Measurements from ENCODE around the gene MBOAT2. TPM values are rescaled to one million over a fixed set of nuclear protein-coding genes. Genes with fewer than 3 reads are reported as not detected.
A peak's percentile ranks its signal among the peaks of the same experiment; 100 is the strongest.

Gene MBOAT2
- total and polyA plus RNA-seq, 2 experiments from 2014 or later: 15.9 to 22.7 TPM

DNA sequence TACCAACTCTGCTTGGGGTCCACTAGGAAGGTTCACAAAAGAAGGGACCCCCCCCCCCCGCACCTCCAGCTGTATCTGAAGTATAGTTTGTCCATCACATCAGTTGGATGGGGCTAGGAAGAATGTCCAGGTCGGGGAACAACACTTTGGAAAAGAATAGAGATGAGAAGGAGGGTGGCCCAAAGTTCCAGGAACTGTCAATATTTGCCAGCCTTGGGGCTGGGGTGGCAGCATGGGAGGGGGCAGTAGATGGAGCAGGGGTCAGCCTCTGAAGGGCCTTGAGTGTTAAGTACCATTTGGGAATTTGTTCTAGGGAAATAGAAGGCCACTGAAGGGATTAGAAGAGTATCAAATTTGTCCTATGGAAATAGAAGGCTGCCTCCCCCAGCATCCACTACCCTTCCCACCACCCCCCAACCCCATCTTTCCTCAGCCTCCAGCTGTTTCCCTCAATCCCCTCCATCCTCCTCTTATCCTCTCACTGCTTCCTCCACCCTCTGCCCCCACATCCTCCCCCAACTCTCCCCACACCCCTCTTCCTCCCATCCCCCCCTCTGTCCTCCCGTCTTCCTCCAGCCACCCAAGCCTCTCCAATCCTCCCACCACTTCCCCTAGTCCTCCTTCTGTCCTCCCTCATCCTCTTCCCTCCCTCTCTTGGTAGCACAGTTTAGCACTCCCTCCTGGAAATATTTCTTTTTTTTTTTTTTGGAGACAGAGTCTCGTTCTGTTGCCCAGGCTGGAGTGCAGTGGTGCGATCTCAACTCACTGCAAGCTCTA is 164.1 kb downstream of the MBOAT2 start (continued):
- TF ChIP-seq, protein P1, sequence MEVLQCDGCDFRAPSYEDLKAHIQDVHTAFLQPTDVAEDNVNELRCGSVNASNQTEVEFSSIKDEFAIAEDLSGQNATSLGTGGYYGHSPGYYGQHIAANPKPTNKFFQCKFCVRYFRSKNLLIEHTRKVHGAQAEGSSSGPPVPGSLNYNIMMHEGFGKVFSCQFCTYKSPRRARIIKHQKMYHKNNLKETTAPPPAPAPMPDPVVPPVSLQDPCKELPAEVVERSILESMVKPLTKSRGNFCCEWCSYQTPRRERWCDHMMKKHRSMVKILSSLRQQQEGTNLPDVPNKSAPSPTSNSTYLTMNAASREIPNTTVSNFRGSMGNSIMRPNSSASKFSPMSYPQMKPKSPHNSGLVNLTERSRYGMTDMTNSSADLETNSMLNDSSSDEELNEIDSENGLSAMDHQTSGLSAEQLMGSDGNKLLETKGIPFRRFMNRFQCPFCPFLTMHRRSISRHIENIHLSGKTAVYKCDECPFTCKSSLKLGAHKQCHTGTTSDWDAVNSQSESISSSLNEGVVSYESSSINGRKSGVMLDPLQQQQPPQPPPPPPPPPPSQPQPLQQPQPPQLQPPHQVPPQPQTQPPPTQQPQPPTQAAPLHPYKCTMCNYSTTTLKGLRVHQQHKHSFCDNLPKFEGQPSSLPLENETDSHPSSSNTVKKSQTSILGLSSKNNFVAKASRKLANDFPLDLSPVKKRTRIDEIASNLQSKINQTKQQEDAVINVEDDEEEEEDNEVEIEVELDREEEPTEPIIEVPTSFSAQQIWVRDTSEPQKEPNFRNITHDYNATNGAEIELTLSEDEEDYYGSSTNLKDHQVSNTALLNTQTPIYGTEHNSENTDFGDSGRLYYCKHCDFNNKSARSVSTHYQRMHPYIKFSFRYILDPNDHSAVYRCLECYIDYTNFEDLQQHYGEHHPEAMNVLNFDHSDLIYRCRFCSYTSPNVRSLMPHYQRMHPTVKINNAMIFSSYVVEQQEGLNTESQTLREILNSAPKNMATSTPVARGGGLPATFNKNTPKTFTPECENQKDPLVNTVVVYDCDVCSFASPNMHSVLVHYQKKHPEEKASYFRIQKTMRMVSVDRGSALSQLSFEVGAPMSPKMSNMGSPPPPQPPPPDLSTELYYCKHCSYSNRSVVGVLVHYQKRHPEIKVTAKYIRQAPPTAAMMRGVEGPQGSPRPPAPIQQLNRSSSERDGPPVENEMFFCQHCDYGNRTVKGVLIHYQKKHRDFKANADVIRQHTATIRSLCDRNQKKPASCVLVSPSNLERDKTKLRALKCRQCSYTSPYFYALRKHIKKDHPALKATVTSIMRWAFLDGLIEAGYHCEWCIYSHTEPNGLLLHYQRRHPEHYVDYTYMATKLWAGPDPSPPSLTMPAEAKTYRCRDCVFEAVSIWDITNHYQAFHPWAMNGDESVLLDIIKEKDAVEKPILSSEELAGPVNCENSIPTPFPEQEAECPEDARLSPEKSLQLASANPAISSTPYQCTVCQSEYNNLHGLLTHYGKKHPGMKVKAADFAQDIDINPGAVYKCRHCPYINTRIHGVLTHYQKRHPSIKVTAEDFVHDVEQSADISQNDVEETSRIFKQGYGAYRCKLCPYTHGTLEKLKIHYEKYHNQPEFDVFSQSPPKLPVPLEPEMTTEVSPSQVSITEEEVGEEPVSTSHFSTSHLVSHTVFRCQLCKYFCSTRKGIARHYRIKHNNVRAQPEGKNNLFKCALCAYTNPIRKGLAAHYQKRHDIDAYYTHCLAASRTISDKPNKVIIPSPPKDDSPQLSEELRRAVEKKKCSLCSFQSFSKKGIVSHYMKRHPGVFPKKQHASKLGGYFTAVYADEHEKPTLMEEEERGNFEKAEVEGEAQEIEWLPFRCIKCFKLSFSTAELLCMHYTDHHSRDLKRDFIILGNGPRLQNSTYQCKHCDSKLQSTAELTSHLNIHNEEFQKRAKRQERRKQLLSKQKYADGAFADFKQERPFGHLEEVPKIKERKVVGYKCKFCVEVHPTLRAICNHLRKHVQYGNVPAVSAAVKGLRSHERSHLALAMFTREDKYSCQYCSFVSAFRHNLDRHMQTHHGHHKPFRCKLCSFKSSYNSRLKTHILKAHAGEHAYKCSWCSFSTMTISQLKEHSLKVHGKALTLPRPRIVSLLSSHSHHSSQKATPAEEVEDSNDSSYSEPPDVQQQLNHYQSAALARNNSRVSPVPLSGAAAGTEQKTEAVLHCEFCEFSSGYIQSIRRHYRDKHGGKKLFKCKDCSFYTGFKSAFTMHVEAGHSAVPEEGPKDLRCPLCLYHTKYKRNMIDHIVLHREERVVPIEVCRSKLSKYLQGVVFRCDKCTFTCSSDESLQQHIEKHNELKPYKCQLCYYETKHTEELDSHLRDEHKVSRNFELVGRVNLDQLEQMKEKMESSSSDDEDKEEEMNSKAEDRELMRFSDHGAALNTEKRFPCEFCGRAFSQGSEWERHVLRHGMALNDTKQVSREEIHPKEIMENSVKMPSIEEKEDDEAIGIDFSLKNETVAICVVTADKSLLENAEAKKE (CRISPR knock-in tag; IDR thresholded peaks at IDR 0.05): no peak
- TF ChIP-seq JUNB (IDR thresholded peaks at IDR 0.05; ENCODE audit: unreplicated experiment): no peak
- TF ChIP-seq NANOG (IDR thresholded peaks at IDR 0.05; ENCODE audit: borderline replicate concordance): no peak
- no peak for TF ChIP-seq ZNF331 (CRISPR knock-in tag; IDR thresholded peaks at IDR 0.05; ENCODE audit: low read depth)
- no peak for TF ChIP-seq ZNF114 (CRISPR knock-in tag; IDR thresholded peaks at IDR 0.05)

DNA sequence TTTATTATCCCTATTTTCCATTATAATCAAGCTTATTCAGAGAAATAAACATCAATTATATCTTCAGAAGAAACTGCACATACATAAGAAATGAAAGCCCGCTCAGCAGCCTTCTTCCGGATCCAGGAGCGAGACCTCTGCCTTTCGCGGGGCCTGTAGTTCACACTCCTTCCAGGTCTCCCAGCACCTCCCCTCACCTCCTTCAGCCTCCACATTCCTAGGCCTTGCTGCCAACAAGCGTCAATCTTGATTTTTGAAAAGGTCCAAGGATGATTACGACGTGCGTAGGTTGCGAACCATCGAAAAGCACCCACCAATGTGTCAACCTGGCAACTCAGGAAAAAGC is 165.7 kb downstream of the MBOAT2 start:
- no peaks in the 10 kb centered on the region for H3F3A ChIP-seq (replicated peaks; ENCODE audit: low read depth)
- H3K27ac ChIP-seq (ENCODE audit: low read depth): no peak overlapping the region
- Mint-ChIP-seq H3K9me3 (peaks cover 8% of the 10 kb centered on the region; the same call in 1 of the 3 replicates), H3K4me3 (peak overlapping the region; percentile 99), H3K4me1 (peaks cover 10% of the 10 kb centered on the region; the same call in 1 of the 3 replicates), H3K36me3 (ENCODE audit: low read depth) (no peaks in the 10 kb centered on the region; the same call in 2 of the 3 replicates), H3K27me3 (ENCODE audit: insufficient read depth, low read depth, poor library complexity) (peaks cover 4% of the 10 kb centered on the region), H3K27ac (no peak overlapping the region)
- DNase-seq (ENCODE audit: low spot score) (peak; percentile 60), ATAC-seq (peak; percentile 75)
- no peaks in the 10 kb centered on the region for H3K36me3 ChIP-seq (ENCODE audit: insufficient read depth)
- H4K20me1 ChIP-seq (replicated peaks; ENCODE audit: insufficient read depth): 0 out of 2 replicates have a peak, but pooled peaks cover 3% of the 10 kb centered on the region
- peak overlapping the region; percentile 99 for H3K4me2 ChIP-seq
- peaks cover 7% of the 10 kb centered on the region for H3K4me1 ChIP-seq (ENCODE audit: insufficient read depth)
- H3K4me3 ChIP-seq: peak overlapping the region; percentile 90
- H3K79me2 ChIP-seq (replicated peaks; ENCODE audit: insufficient read depth): peaks cover 32% of the 10 kb centered on the region
- peak overlapping the region; percentile 94 for H2AFZ ChIP-seq
- no peaks in the 10 kb centered on the region for H3K9me2 ChIP-seq (ENCODE audit: insufficient read depth)
- no peaks in the 10 kb centered on the region for H3K27me3 ChIP-seq (ENCODE audit: insufficient read depth)
- TF ChIP-seq, protein P2, sequence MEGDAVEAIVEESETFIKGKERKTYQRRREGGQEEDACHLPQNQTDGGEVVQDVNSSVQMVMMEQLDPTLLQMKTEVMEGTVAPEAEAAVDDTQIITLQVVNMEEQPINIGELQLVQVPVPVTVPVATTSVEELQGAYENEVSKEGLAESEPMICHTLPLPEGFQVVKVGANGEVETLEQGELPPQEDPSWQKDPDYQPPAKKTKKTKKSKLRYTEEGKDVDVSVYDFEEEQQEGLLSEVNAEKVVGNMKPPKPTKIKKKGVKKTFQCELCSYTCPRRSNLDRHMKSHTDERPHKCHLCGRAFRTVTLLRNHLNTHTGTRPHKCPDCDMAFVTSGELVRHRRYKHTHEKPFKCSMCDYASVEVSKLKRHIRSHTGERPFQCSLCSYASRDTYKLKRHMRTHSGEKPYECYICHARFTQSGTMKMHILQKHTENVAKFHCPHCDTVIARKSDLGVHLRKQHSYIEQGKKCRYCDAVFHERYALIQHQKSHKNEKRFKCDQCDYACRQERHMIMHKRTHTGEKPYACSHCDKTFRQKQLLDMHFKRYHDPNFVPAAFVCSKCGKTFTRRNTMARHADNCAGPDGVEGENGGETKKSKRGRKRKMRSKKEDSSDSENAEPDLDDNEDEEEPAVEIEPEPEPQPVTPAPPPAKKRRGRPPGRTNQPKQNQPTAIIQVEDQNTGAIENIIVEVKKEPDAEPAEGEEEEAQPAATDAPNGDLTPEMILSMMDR (conservative IDR thresholded peaks at IDR 0.05; ENCODE audit: low read depth in 2 of 2): no peak
- TF ChIP-seq, protein P3, sequence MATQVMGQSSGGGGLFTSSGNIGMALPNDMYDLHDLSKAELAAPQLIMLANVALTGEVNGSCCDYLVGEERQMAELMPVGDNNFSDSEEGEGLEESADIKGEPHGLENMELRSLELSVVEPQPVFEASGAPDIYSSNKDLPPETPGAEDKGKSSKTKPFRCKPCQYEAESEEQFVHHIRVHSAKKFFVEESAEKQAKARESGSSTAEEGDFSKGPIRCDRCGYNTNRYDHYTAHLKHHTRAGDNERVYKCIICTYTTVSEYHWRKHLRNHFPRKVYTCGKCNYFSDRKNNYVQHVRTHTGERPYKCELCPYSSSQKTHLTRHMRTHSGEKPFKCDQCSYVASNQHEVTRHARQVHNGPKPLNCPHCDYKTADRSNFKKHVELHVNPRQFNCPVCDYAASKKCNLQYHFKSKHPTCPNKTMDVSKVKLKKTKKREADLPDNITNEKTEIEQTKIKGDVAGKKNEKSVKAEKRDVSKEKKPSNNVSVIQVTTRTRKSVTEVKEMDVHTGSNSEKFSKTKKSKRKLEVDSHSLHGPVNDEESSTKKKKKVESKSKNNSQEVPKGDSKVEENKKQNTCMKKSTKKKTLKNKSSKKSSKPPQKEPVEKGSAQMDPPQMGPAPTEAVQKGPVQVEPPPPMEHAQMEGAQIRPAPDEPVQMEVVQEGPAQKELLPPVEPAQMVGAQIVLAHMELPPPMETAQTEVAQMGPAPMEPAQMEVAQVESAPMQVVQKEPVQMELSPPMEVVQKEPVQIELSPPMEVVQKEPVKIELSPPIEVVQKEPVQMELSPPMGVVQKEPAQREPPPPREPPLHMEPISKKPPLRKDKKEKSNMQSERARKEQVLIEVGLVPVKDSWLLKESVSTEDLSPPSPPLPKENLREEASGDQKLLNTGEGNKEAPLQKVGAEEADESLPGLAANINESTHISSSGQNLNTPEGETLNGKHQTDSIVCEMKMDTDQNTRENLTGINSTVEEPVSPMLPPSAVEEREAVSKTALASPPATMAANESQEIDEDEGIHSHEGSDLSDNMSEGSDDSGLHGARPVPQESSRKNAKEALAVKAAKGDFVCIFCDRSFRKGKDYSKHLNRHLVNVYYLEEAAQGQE (IDR thresholded peaks at IDR 0.05; ENCODE audit: unreplicated experiment): no peak
- TF ChIP-seq JUNB (IDR thresholded peaks at IDR 0.05; ENCODE audit: unreplicated experiment): no peak
- TF ChIP-seq STAT1 (IDR thresholded peaks at IDR 0.05; ENCODE audit: unreplicated experiment): no peak
- TF ChIP-seq, protein P4, sequence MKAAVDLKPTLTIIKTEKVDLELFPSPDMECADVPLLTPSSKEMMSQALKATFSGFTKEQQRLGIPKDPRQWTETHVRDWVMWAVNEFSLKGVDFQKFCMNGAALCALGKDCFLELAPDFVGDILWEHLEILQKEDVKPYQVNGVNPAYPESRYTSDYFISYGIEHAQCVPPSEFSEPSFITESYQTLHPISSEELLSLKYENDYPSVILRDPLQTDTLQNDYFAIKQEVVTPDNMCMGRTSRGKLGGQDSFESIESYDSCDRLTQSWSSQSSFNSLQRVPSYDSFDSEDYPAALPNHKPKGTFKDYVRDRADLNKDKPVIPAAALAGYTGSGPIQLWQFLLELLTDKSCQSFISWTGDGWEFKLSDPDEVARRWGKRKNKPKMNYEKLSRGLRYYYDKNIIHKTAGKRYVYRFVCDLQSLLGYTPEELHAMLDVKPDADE (IDR thresholded peaks at IDR 0.05): no peak
- TF ChIP-seq CREB1 (CRISPR knock-in tag; IDR thresholded peaks at IDR 0.05; ENCODE audit: low read depth): no peak
- no peak for TF ChIP-seq POLR2AphosphoS5 (IDR thresholded peaks at IDR 0.05; ENCODE audit: low read depth)
- no peak for TF ChIP-seq EZH2phosphoT487 (IDR thresholded peaks at IDR 0.05; ENCODE audit: unreplicated experiment)
- no peak for TF ChIP-seq NANOG (IDR thresholded peaks at IDR 0.05; ENCODE audit: borderline replicate concordance)

All from GM23338 (cell line).